GM18502 (cell line): Measurements from ENCODE around the gene LYSET.
"Not testable (repeated sequence)": the region's sequence is repeated elsewhere in the genome, so short reads cannot be mapped to it uniquely, and the experiment has no call there.

Experiments used
- ATAC-seq: cut with Tn5 transposase; IDR thresholded peaks from one replicate; pipeline ENCODE4 v1.9.1; 2021; ENCODE audit warnings: mild to moderate bottlenecking; ENCODE audit not compliant: unreplicated experiment, poor library complexity

The LYSET gene

DNA sequence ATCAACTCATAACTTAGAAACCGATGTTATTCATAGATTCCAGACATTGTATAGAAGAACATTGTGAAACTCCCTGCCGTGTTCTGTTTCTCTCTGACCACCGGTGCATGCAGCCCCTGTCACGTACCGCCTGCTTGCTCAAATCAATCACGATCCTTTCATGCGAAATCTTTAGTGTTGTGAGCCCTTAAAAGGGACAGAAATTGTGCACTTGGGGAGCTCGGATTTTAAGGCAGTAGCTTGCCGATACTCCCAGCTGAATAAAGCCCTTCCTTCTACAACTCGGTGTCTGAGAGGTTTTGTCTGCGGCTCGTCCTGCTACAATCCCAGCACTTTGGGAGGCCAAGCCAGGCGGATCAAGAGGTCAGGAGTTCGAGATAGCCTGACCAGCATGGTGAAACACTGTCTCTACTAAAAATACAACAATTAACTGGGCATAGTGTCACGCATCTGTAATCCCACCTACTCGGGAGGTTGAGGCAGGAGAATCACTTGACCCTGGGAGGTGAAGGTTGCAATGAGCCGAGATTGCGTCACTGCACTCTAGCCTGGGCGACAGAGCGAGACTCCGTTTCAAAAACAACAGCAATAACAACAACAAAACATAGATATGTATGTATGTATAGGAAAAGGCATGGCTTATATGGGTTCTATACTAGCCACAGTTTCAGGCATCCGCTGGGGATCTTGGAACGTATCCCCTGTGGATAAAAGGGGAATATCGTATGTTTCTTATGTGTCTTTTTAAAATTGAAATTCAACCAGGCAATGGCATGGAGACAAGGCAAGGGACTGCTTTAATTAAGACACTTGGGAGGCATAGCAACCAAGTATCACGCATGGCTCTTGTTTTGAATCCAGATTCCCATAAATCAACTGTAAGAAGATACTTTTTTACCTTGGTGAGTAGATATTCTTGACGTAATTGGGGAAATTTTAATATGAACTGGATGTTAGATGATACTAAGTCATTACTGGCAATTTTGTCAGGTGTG, 19.5 kb upstream of the LYSET start:
- not testable (repeated sequence) for ATAC-seq

DNA sequence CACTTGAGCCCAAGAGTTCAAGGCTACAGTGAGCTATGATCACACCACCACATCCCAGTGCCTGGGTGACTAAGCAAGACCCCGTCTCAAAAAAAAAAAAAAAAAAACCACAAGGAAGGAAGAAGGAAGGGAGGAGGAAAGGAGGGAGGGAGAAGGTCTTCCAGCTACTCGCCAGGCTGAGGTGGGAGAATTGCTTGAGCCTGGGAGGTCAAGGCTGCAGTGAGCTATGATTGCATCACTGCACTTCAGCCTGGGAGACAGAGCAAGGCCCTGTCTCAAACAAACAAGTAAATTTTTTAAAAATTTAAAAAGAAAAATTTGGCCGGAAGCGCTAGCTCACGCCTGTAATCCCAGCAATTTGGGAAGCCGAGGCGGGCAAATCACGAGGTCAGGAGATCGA, 16.5 kb upstream of the LYSET start:
- ATAC-seq = not testable (repeated sequence)

DNA sequence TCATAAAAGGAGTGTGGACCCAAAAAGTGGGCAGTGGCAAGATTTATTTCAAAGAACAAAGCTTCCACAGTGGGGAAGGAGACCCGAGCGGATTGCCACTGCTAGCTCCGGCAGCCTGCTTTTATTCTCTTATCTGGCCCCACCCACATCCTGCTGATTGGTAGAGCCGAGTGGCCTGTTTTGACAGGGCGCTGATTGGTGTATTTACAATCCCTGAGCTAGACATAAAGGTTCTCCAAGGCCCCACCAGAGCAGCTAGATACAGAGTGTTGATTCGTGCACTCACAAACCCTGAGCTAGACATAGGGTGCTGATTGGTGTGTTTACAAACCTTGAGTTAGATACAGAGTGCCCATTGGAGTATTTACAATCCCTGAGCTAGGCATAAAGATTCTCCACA, 15.5 kb upstream of the LYSET start:
- not testable (repeated sequence) for ATAC-seq

DNA sequence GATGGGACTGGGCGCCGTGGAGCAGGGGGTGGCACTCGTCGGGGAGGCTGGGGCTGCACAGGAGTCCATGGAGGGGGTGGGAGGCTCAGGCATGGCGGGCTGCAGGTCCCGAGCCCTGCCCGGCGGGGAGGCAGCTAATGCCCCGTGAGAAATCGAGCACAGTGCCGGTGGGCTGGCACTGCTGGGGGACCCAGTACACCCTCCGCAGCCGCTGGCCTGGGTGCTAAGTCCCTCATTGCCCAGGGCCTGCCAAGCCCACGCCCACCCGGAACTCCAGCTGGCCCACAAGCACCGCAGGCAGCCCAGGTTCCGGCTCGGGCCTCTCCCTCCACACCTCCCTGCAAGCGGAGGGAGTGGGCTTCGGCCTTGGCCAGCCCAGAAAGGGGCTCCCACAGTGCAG, 15.0 kb upstream of the LYSET start:
- ATAC-seq = not testable (repeated sequence)

DNA sequence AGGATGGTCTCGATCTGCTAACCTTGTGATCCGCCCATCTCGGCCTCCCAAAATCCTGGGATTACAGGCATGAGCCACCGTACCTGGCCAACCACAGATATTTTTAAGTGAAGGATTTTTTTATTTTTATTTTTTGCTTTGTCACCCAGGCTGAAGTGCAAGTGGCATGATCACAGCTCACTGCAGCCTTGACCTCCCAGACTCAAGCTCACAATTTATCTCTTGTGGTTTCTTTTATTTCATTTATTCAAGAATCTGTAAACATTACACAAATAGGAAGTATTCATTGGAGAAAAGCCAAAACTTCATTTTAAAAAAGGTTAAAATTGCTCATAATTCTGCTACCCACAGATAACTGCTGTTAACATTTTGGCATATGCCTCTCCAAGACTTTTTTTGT, 13.7 kb upstream of the LYSET start:
- no peak for ATAC-seq

DNA sequence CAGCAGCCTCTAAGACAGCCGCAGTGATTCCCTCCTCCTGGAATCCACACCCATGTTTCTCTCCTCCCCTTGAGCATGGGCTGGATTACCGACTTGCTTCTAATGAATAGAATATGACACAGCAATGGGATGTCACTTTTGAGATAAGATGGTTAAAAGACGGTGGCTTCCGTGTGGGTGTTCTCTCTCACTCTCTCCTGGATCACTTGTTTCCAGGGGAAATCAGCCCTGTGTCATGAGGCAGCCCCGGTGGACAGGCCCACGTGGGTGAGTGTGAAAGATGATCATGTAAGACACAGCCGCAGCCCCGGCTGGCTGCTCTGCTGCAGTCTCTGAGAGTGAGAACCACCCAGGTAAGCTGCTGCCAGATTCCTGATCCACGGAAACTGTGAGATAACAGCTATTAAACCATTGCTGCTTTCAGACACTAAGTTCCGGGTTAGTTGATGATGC, 11.1 kb upstream of the LYSET start:
- ATAC-seq = no peak

DNA sequence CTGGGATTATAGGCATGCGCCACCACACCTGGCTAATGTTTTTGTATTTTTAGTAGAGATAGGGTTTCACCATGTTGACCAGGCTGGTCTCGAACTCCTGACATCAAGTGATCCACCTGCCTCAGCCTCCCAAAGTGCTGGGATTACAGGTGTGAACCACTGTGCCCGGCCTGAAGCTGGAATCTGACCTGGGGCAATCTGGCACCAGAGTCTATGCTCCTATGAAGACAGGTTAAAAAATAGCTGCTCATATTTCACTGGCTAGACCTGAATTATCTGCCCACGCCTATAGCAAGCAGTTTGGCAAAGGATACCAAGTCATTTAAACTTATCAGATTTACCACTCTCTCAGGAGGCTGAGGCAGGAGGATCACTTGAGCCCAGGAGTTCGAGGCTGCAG, 10.4 kb upstream of the LYSET start:
- ATAC-seq = not testable (repeated sequence)

DNA sequence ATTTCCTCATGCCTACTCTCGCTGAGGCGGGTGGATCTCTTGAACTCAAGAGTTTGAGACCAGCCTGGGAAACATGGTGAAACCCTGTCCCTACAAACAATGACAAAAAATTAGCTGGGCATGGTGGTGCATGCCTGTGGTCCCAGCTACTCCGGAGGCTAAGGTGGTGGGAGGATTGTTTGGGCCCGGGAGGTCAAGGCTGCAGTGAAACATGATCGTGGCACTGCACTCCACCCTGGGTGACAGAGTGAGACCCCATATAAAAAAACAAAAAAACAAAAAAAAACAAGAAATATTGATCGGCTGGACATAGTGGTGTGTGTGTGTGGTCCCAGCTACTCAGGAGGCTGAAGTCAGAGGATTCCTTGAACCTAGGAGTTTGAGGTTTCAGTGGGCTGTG, 9.6 kb upstream of the LYSET start:
- no peak for ATAC-seq

DNA sequence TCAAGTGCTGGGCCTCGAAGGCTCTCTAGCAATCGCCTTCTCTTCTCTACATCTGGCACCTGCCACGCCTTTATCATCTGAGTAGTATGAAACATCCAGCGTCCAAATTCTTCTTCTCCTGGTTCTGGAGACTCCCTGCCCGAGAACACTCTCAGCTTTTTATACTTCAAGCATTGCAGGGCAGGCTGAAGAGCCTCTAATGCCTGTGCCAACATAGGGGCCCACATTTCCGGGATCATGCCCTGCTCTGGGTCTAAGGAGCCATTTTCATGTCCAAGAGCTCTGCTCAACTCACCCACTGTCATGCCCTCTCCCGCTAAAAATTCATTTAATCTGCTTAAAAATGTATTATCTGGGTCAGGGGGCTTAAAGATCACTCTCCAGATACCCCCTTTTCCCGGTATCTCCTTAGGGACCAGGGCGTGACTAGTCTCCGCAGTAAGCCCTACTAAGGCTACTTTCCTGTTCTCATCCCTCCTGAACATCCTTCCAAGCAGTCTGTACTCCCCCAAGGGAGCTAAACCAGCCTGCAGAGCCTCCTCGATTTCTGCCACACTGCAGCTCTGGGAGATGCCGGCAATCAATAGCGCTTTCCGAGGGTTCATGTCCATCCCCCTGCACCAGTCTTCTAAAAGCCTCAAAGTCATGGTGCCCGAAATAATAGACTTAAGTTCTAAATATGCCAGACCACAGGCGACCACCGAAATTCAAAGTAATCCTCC, 1.4 kb upstream of the LYSET start:
- ATAC-seq = no peak

DNA sequence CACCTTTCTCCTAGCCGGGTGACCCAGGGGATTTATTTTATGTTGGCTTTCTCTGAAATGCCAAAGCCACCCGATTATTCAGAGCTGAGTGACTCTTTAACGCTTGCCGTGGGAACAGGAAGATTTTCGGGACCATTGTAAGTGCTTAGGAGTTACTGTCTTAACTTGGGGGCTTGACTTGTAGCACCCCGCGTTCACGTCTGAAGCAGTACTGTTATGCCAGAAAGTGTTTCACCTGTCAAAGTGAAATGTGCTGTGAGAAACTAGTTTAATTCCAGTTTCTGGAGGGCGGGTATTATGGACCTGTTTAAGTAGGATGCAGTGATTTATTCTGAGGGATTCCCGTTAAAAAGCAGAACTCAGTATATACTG, 218 bp downstream of the LYSET start:
- ATAC-seq = peak; percentile 10

DNA sequence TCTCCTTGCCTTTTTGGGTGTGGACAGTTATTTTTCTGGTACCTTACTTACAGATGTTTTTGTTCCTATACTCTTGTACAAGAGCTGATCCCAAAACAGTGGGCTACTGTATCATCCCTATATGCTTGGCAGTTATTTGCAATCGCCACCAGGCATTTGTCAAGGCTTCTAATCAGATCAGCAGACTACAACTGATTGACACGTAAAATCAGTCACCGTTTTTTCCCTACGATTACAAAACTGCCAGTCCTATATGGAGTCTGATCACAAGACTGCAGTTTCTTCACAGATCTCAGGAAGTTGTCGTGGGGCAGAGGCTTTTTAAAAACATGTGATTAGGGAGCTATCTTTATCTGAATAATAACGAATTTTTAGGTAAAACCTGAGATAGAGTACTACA, 1.3 kb downstream of the LYSET start:
- no peak for ATAC-seq

DNA sequence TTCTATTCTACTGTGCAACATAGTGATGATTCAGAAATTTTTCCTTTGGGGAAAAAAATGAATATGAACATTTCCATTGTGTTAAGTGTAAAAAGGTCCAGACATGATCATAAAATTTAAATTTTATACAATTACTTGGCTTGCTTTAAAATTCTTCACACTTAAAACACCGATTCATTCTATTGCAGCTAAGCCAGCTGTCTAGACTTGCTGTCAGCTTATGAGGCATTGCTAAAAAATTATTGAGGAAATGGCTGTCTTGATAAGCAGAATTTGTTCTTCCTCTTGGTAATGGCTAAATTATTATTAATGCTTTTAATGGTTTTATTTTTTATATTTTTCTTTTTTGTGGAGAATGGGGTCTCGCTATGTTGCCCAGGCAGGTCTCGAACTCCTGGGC, 1.8 kb downstream of the LYSET start:
- no peak for ATAC-seq

DNA sequence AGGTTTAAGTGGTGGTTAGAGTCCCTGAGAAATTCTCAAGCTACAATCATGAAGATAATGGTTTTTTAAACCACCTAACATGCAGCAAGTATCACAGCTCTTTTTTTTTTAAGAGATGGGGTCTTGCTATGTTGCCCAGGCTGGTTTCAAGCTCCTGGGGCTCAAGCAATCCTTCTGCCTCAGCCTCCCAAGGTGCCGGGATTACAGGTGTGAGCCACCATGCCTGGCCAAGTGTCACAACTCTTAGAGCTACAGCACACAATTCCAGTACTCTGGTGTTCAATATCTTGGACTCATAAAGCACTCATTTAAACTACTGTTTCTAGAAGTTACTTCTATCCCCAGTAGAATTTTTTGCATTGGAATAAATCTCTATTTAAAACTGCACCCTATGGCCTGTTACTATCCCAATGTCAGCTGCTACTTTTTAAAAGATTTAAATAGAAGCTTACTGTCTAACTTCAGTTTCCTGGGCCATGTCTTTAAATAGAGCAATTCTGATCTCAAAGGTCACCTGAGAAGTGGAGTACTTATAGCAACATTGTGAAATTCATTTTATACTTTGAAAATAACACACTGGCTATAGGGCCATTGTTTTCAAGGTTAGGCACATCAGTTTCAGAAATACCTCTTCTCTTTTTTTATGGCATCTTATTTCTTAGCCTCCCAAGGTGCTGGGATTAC, 10.3 kb downstream of the LYSET start:
- no peak for ATAC-seq

DNA sequence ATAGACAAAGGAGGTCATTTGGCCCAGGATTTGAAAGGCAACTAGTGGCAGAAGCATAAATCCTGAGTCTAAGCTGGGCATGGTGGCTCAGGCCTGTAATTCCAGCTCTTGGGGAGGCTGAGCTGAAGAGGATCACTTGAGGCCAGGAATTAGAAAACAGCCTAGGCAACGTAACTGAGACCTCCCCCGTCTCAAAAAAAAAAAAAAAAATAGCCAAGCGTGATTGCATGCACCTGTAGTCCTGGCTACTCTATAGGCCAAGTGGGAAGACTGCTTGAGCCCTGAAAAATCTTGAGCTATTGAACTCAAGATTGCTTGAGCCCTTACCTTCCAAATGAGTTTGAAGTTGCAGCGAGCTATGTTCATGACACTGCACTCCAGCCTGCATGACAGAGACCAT, 13.9 kb downstream of the LYSET start:
- ATAC-seq = no peak

DNA sequence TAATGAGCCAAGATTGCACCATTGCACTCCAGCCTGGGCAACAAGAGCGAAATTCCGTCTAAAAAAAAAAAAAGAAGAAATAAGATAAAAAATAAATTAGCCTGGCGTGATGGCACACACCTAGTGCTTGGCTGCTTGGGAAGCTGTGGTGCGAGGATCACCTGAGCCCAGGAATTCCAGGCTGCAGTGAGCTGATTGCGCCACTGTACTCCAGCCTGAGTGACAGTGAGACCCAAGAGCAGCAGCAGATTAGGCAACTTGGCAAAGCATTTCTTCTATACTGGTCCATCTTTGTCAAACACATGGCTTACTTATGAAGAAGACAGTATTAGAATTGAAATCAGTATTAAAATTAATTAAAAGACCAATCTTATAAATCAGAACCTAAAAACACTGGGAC, 15.4 kb downstream of the LYSET start:
- no peak for ATAC-seq

DNA sequence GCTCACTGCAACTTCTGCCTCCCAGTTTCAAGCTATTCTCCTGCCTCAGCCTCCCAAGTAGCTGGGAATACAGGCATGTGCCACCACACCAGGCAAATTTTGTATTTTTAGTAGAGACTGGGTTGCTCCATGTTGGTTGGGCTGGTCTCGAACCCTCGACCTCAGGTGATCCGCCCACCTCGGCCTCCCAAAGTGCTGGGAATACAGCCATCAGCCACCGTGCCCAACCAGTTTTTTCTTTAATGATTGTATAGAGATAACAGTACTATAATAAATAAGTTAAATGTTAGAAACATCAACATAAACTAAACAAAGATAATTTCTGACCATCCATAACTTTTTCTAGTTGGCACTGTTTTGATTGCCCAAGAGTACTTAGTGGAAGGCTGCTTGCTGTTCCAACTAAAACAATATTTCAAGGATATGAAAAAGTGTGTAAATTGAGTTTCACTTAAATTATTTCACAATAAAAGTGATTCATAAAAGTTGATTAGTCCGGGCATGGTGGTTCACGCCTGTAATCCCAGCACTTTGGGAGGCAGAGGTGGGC, 16.1 kb downstream of the LYSET start:
- no peak for ATAC-seq

DNA sequence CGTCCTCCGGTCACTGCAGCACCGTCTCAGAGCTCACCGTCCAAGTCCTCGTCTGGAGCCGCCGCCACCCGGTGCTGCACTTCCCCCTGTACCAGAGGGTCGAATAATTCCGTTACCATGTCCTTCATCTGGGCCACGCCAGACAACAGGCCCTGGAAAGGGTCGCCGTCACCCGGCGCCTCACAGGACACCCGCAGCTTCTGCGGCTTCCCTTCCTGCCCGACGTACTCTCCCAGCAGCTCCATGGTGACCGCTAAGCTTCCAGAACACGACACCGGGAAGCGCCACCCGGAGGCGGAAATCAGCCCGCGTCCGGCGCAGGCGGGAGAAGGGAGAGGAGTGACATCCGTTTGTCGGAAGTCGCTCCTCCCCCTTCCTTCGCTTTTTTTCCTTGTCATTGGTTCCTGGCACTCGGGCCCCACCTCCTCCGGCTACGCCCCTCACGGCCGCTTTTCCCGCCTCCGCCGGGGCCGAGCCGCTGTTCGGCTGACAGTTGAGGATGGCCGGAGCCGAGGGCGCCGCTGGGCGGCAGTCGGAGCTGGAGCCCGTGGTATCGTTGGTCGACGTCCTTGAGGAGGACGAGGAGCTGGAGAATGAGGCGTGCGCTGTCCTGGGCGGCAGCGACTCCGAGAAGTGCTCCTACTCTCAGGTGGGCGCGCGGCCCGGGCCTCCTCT, 21.8 kb downstream of the LYSET start, which contains the start of the genes GON7 and UBR7:
Gene GON7 (minus strand): TSS at position 273 of the 675 bp plus-strand sequence. CDS start 28 bp downstream, at position 245.
Gene UBR7 (plus strand): TSS at position 464 of the 675 bp plus-strand sequence. CDS start 36 bp downstream, at position 500.
- peak; percentile 80 for ATAC-seq

DNA sequence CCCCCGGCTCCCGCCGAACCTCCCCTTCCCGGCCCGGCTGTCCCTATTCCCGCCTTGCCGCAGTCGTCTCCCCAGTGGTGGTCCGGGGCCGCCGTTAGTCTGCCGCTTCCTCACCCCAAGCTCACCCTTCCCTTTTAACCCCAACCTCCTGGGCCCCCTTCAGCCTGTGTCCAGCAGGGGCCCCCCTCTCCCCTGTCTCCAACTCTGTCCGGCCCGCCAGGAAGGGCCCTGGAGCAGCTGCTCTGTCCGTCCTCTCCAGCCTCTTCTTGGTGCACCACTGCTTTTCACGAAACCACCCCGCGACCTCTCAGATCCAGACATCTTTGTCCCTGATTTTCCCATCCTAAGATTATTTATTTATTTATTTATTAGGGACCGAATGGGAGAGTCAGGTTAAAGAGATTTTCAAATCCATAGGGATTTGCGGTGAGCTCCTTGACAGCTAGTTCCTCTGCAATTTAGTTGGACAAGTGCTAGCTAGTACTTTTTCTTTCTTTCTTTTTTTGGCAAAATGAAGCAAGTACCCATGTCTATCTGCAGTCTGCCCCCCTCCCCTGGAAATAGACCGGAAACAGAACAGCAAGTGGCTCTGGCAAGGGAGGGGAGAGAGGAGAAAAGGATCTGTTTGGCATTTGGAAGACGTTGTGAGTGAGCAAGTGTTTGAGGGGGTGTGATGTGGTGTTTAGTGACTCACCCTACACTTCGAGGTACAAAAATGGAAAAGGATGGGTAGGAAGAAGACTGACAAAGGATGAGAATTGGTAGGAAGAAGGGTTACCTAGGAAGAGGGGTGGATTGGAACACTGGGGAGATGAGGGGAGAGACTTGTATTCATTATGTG, 22.6 kb downstream of the LYSET start:
- ATAC-seq = peak; percentile 42

DNA sequence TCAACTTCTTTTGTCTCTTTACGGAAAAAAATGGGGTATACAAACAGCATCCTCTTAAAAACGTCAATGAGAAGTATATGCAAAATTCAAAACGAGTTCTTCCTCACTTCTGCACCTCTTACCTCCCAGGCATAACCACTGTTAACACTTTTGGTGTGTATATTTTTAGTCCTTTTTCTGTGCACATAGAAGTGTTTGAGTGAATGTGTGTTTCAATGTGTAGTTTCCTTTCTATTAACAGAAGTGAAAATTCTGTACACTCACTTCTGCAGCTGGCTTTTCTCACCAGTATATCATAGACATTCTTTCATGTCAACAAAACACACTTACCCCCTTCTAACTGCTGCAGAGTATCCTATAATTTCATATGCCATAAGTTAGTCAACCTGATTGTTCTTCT, 27.3 kb downstream of the LYSET start:
- ATAC-seq = peak; percentile 75
